UCSD-AML1 (cell line): Measurements from ENCODE around the gene GNL3.
A peak's percentile ranks its signal among the peaks of the same experiment; 100 is the strongest.
"Not testable (repeated sequence)": the region's sequence is repeated elsewhere in the genome, so short reads cannot be mapped to it uniquely, and the experiment has no call there.

ENCODE experiments used
- DNase-seq: peaks from one replicate; lab custom pipeline; 2025; ENCODE audit not compliant: unreplicated experiment; lab: John Stamatoyannopoulos, UW

The GNL3 gene

GRCh38 chr3:52719618-52720017 lies 33.8 kb downstream of the GNL3 start:
- no peak for DNase-seq

- peak; percentile 70 for DNase-seq
Measured at GRCh38 chr3:52721002-52721729, 35.3 kb downstream of the GNL3 start.

- no peak for DNase-seq
Measured at GRCh38 chr3:52721730-52722008, 35.8 kb downstream of the GNL3 start.

GRCh38 chr3:52722491-52722890 lies 36.7 kb downstream of the GNL3 start:
- DNase-seq: no peak

GRCh38 chr3:52723935-52724334 lies 38.1 kb downstream of the GNL3 start:
- no peak for DNase-seq

GRCh38 chr3:52724511-52724910 lies 38.7 kb downstream of the GNL3 start:
- no peak for DNase-seq

- DNase-seq: not testable (repeated sequence)
Measured at GRCh38 chr3:52728753-52729152, 42.9 kb downstream of the GNL3 start.

- no peak for DNase-seq
Measured at GRCh38 chr3:52730681-52731080, 44.8 kb downstream of the GNL3 start.

GRCh38 chr3:52731590-52731989 lies 45.8 kb downstream of the GNL3 start:
- no peak for DNase-seq

- DNase-seq: no peak
Measured at GRCh38 chr3:52733256-52733891, 47.5 kb downstream of the GNL3 start.

GRCh38 chr3:52739730-52740129 lies 53.9 kb downstream of the GNL3 start:
- no peak for DNase-seq

GRCh38 chr3:52742418-52743041 lies 56.7 kb downstream of the GNL3 start:
- DNase-seq: no peak

GRCh38 chr3:52743152-52743551 lies 57.3 kb downstream of the GNL3 start:
- no peak for DNase-seq

GRCh38 chr3:52743721-52744120 lies 57.9 kb downstream of the GNL3 start:
- no peak for DNase-seq
